T-helper 17 cell (primary cell): ENCODE measurements around the gene MYO7A. TPM values are rescaled to one million over a fixed set of nuclear protein-coding genes. Genes with fewer than 3 reads are reported as not detected.
A peak's percentile ranks its signal among the peaks of the same experiment; 100 is the strongest.

ENCODE experiments used
- ATAC-seq: fragments of 150-1000 bp; cut with Tn5 transposase; 2 replicates; pipeline ENCODE4 v1.10.0; 2021; ENCODE audit warnings: mild to moderate bottlenecking, moderate library complexity
- DNase-seq, 3 donors: peaks; one replicate each; pipeline versions ENCODE4 v3.0.0 to v3.0.0-alpha.2; 2020 to 2021
- H3K9me3 ChIP-seq: one replicate; pipeline ENCODE4 v1.7.0; 2013; ENCODE audit warnings: low read length, mild to moderate bottlenecking; ENCODE audit not compliant: control insufficient read depth, poor library complexity, severe bottlenecking
- H3K27ac Mint-ChIP-seq: one replicate; pipeline ENCODE4 v1.8.0; 2022; ENCODE audit warnings: mild to moderate bottlenecking, moderate library complexity, mixed read lengths
- H3K27me3 Mint-ChIP-seq: one replicate; pipeline ENCODE4 v1.8.0; 2022; ENCODE audit warnings: mixed read lengths
- H3K36me3 Mint-ChIP-seq: one replicate; pipeline ENCODE4 v1.8.0; 2022; ENCODE audit warnings: low read depth, mixed read lengths
- H3K4me1 Mint-ChIP-seq: one replicate; pipeline ENCODE4 v1.8.0; 2022; ENCODE audit warnings: mild to moderate bottlenecking, mixed read lengths
- H3K4me3 Mint-ChIP-seq: one replicate; pipeline ENCODE4 v1.8.0; 2022; ENCODE audit warnings: mild to moderate bottlenecking, moderate library complexity, mixed read lengths
- total RNA-seq, 4 donors: library from RNA in 2 of 4; stranded (reverse) in 2 of 4; gene quantifications; one replicate each; pipeline ENCODE4 v1.2.3 and lab custom pipeline; 2022 to 2026

MYO7A gene
- total RNA-seq, 2 donors from 2014 or later: 0.57 to 1.7 TPM

- no peak overlapping the region for H3K27ac Mint-ChIP-seq
- peaks cover 6% of the 10 kb centered on the region for H3K4me1 Mint-ChIP-seq
- H3K9me3 ChIP-seq: no peaks in the 10 kb centered on the region
- H3K27me3 Mint-ChIP-seq: peaks cover 4% of the 10 kb centered on the region
- H3K4me3 Mint-ChIP-seq: no peak overlapping the region
- no peaks in the 10 kb centered on the region for H3K36me3 Mint-ChIP-seq
- no peak for DNase-seq
- ATAC-seq: no peak
Observed at GRCh38 chr11:77180346-77180745, 52.3 kb downstream of the MYO7A start.

GRCh38 chr11:77181226-77181625 is 53.2 kb downstream of the MYO7A start:
- no peaks in the 10 kb centered on the region for H3K9me3 ChIP-seq
- Mint-ChIP-seq H3K4me3 (no peak overlapping the region), H3K27ac (no peak overlapping the region), H3K27me3 (peaks cover 4% of the 10 kb centered on the region), H3K36me3 (no peaks in the 10 kb centered on the region), H3K4me1 (peaks cover 4% of the 10 kb centered on the region)
- ATAC-seq (no peak), DNase-seq (no peak)

GRCh38 chr11:77181799-77182541 is 53.9 kb downstream of the MYO7A start:
- no peak for ATAC-seq

DNA sequence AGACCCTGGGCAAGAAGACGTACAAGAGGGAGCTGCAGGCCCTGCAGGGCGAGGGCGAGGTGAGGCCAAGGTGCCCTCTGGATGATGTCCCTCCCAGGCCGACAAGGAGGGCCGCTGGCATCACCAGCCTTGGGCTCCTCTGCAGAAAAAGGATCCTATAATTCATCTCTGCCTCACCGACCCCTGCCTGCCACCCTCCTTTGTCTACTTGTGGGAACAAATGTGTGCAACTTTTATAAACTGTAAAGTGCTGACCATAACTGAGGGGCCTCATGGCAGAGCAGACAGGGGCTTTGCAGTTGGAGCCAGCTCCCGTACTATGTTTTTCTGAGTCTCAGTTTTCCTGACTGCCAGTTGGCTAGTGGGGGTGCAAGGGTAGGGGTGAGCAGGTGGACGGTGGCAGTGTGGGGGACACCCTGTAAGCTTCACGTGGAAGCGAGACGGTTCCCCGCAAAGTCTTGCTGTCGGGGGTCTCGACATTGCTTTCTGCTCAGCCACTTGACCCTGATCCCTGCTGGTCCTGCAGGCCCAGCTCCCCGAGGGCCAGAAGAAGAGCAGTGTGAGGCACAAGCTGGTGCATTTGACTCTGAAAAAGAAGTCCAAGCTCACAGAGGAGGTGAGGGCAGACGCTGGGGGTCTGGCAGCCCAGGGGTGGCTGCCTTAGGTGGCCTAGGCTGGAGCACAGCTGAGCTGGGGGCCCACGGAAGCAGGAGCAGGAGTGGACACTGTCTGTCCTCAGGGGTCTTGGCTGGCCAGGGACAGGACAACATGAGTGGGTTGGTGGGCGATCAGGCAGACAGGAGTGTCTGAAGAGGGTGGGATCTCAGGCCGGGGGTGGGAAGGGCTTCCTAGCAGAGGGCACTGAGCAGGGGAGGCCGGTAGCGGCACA is 54.7 kb downstream of the MYO7A start:
- DNase-seq: no peak
- Mint-ChIP-seq H3K27ac (no peak overlapping the region), H3K4me3 (no peak overlapping the region), H3K4me1 (no peaks in the 10 kb centered on the region), H3K36me3 (no peaks in the 10 kb centered on the region), H3K27me3 (peaks cover 4% of the 10 kb centered on the region)
- no peak for ATAC-seq
- H3K9me3 ChIP-seq: no peaks in the 10 kb centered on the region

More at GRCh38 chr11:77181799-77182541, 53.9 kb downstream of the MYO7A start:
- H3K9me3 ChIP-seq: no peaks in the 10 kb centered on the region
- Mint-ChIP-seq H3K4me1 (no peaks in the 10 kb centered on the region), H3K36me3 (no peaks in the 10 kb centered on the region), H3K27ac (no peak overlapping the region), H3K27me3 (peaks cover 4% of the 10 kb centered on the region), H3K4me3 (no peak overlapping the region)
- DNase-seq: no peak

DNA sequence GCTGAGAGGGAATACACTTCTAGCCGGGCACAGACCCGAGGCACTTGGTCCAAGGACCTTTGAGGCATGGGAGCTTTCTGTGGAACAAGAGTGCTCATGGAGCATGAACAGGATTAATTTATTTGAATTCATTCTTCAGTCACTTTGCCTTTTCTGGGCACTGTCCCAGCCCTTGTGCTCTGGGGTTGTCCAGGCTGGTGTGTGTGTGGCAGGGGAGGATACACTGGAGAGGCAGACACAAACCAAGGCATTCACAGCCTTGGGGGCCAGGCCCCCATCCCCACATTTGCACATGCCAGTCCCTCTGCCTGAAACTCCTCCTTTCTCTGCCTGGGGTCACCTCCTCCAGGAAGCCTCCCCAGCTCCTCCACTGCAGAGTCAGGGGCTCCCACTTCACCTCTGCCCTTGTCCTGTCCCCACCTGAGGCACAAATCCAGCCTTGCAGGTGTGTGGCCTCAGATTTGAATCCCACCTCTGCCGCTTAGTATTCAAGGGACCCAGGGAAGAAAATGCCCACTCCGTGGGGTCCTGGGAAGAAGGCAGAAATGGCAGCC is 55.5 kb downstream of the MYO7A start:
- DNase-seq (no peak), ATAC-seq (no peak)
- H3K27ac Mint-ChIP-seq: no peak overlapping the region
- peaks cover 4% of the 10 kb centered on the region for H3K27me3 Mint-ChIP-seq
- H3K36me3 Mint-ChIP-seq: no peaks in the 10 kb centered on the region
- peaks cover 1% of the 10 kb centered on the region for H3K4me1 Mint-ChIP-seq
- no peaks in the 10 kb centered on the region for H3K9me3 ChIP-seq
- no peak overlapping the region for H3K4me3 Mint-ChIP-seq

DNA sequence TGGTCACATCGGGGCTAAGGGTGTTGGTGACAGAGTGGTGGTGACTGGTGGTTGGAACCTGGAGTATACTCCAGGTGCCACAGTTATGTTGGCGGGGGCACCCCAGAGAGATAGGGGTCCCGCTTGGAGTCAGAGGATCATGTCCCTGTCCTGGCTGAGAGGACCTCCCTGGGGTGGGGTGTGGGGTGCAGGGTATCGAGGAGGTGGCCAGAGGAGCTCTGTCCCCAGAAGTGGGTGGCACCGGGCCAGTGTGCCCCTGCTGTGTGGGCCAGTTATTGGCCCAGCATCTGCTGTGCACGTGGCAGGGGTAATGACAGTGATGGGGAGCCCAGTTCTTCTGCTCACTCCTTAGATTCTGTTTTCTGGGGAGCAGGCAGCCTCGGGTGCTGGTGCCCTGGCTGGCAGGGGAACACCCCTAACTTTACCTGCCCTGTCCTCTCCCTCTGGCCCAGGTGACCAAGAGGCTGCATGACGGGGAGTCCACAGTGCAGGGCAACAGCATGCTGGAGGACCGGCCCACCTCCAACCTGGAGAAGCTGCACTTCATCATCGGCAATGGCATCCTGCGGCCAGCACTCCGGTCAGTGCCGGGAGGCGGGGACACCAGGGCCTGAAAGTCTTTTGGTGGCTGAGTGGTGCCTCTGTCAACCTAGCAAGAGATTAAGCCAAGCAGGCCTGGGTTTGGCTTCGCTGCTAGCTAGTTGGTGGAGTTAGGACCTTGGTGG is 56.3 kb downstream of the MYO7A start:
- ATAC-seq: no peak
- Mint-ChIP-seq H3K27ac (no peak overlapping the region), H3K27me3 (peaks cover 4% of the 10 kb centered on the region), H3K4me1 (peaks cover 2% of the 10 kb centered on the region), H3K36me3 (no peaks in the 10 kb centered on the region), H3K4me3 (no peak overlapping the region)
- no peaks in the 10 kb centered on the region for H3K9me3 ChIP-seq
- DNase-seq: no peak

GRCh38 chr11:77186302-77186701 is 58.3 kb downstream of the MYO7A start:
- ATAC-seq (no peak), DNase-seq (no peak)
- H3K4me3 Mint-ChIP-seq: no peak overlapping the region
- H3K36me3 Mint-ChIP-seq: no peaks in the 10 kb centered on the region
- peaks cover 2% of the 10 kb centered on the region for H3K4me1 Mint-ChIP-seq
- no peaks in the 10 kb centered on the region for H3K9me3 ChIP-seq
- H3K27ac Mint-ChIP-seq: no peak overlapping the region
- H3K27me3 Mint-ChIP-seq: peaks cover 4% of the 10 kb centered on the region

DNA sequence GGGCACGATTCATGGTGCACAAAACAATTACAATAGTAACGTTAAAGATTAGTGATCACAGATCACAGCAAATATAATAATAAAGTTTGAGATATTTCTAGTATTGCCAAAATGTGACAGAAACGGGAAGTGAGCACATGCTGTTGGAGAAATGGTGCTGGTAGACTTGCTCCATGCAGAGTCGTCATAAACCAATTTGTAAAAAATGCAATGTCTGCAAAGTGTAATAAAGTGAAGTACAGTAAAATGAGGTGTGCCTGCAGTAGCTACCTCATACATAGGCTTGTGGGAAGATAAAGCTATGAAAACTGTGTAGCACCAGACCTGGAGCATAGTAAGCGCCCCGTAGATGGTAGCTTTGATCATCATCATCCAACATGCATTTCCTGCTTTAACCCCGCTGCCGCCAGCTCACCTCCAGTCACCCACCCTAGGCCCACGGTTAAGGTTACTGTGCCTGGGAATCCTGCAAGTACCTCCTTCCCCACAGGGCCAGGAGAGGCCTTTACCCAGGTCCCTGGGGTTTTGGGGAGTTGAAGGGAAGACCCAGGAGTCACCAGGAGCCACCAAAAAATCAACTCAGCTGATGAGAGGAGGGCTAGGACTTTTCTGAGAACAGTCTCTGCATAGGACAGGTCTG is 59.2 kb downstream of the MYO7A start:
- Mint-ChIP-seq H3K27ac (peak overlapping the region; percentile 24), H3K4me1 (peaks cover 2% of the 10 kb centered on the region)

GRCh38 chr11:77187776-77188632 is 60.0 kb downstream of the MYO7A start:
- Mint-ChIP-seq H3K4me3 (no peak overlapping the region), H3K27me3 (peaks cover 1% of the 10 kb centered on the region), H3K4me1 (peaks cover 2% of the 10 kb centered on the region), H3K36me3 (no peaks in the 10 kb centered on the region), H3K27ac (peak overlapping the region; percentile 37)
- peak; percentile 46 to 55 (median 53) for DNase-seq
- no peaks in the 10 kb centered on the region for H3K9me3 ChIP-seq
- ATAC-seq: peak; percentile 83

More for the DNA sequence above, 59.2 kb downstream of the MYO7A start:
- H3K27me3 Mint-ChIP-seq: peaks cover 4% of the 10 kb centered on the region
- H3K4me3 Mint-ChIP-seq: no peak overlapping the region
- no peaks in the 10 kb centered on the region for H3K36me3 Mint-ChIP-seq
- DNase-seq (no peak), ATAC-seq (no peak)
- H3K9me3 ChIP-seq: no peaks in the 10 kb centered on the region

- H3K27ac Mint-ChIP-seq: peak overlapping the region; percentile 37
- H3K36me3 Mint-ChIP-seq: no peaks in the 10 kb centered on the region
- no peaks in the 10 kb centered on the region for H3K27me3 Mint-ChIP-seq
- H3K9me3 ChIP-seq: no peaks in the 10 kb centered on the region
- peaks cover 2% of the 10 kb centered on the region for H3K4me1 Mint-ChIP-seq
- no peak for DNase-seq
- no peak for ATAC-seq
- no peak overlapping the region for H3K4me3 Mint-ChIP-seq
Observed at GRCh38 chr11:77188633-77189491, 60.8 kb downstream of the MYO7A start.

DNA sequence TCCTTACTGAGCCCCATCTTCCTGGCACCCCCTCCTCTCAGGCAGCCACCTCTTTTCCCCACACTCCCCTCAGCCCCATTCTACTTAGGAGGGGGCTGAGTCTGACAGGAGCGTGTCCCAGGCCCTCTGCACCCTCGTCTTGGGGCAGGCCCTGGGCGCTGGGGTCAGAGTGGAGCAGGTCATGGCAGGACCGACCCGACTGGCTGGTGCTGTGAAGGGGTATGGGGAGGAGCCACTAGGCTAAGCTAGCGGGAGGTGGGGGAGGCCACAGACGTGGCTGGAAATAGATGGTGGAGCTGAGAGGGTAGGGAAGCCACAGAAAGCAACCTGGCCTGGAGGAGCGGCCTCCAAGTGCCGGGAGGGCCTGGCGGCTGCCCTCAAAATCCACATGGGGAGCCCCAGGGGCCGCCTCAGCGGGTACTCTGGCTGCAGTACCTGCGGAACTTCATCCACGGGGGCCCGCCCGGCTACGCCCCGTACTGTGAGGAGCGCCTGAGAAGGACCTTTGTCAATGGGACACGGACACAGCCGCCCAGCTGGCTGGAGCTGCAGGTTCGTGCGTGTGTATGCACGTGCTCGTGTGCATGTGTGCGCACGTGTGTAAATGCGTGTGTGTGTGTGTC is 61.7 kb downstream of the MYO7A start:
- Mint-ChIP-seq H3K36me3 (no peaks in the 10 kb centered on the region), H3K27ac (no peak overlapping the region), H3K4me1 (peaks cover 2% of the 10 kb centered on the region), H3K4me3 (no peak overlapping the region), H3K27me3 (no peaks in the 10 kb centered on the region)
- no peaks in the 10 kb centered on the region for H3K9me3 ChIP-seq
- no peak for DNase-seq
- ATAC-seq: no peak
